Endothelial cell of umbilical vein (primary cell): ENCODE data around the gene CDC40. TPM values are rescaled to one million over a fixed set of nuclear protein-coding genes. Genes with fewer than 3 reads are reported as not detected.

Source experiments
- BruUV-seq: library from RNA; stranded (reverse); fragments of 400-500 nt; replicated peaks from 2 replicates; lab custom pipeline; 2021; lab: Mats Ljungman, UMichigan
- CTCF ChIA-PET: fragments of 300-600, 350-600 bp; sonication (Branson Sonifier 250); formaldehyde crosslinking; loops from one replicate; lab custom pipeline; 2021; ENCODE audit warnings: antibody characterized with exemption, inconsistent platforms; lab: Charles Lee
- POLR2A ChIA-PET: fragments of 300-600, 350-600 bp; sonication (Branson Sonifier 250); formaldehyde crosslinking; loops from one replicate; lab custom pipeline; 2021; ENCODE audit warnings: antibody characterized with exemption, inconsistent platforms; lab: Charles Lee
- DNase-seq: peaks from one replicate; pipeline ENCODE4 v3.0.0-alpha.2; 2011; ENCODE audit warnings: low read depth, low spot score
- FAIRE-seq: peaks from 2 replicates; lab custom pipeline; 2011; peaks lifted over from hg19 to GRCh38; lab: Jason Lieb, UNC
- H2AFZ ChIP-seq: 2 replicates; pipeline ENCODE4 v1.6.0; 2012; ENCODE audit warnings: low read depth, low read length, control low read depth, inconsistent platforms
- H3K27ac ChIP-seq: 2 replicates; pipeline ENCODE4 v1.5.1; 2011; ENCODE audit warnings: low read depth, mild to moderate bottlenecking, control low read depth, low read length, moderate library complexity; ENCODE audit not compliant: insufficient read depth
- H3K27me3 ChIP-seq, 2 experiments: 2 replicates each; pipeline versions ENCODE4 v1.6.0 to v1.6.1; 2011; ENCODE audit warnings: low read length in 2 of 2, mixed read lengths in 1 of 2; ENCODE audit not compliant: control insufficient read depth in 2 of 2, insufficient read depth in 2 of 2
- H3K36me3 ChIP-seq, 2 experiments: 2 replicates in 1 of 2; 3 replicates in 1 of 2; pipeline ENCODE4 v1.5.1; 2011; ENCODE audit warnings: low read length in 2 of 2, mild to moderate bottlenecking in 1 of 2, moderate library complexity in 1 of 2; ENCODE audit not compliant: control insufficient read depth in 2 of 2, insufficient read depth in 2 of 2; ENCODE audit errors: extremely low read depth in 1 of 2
- H3K4me1 ChIP-seq: 3 replicates; pipeline ENCODE4 v1.5.1; 2011; ENCODE audit warnings: mild to moderate bottlenecking, low read length; ENCODE audit not compliant: control insufficient read depth, insufficient read depth; ENCODE audit errors: extremely low read depth
- H3K4me2 ChIP-seq: 2 replicates; pipeline ENCODE4 v1.6.1; 2011; ENCODE audit warnings: low read length, control low read depth, mixed read lengths; ENCODE audit not compliant: insufficient read depth
- H3K4me3 ChIP-seq, 3 experiments: fragments of 200-600 bp in 1 of 3; sonication (generic), shearing (Covaris generic) in 1 of 3; replicated peaks in 1 of 3; 2 replicates each; pipeline ENCODE4 v1.5.1; 2011 to 2016; ENCODE audit warnings: control low read depth in 3 of 3, low read length in 3 of 3, mild to moderate bottlenecking in 2 of 3, inconsistent platforms in 1 of 3, low read depth in 1 of 3, moderate library complexity in 1 of 3; ENCODE audit not compliant: insufficient read depth in 1 of 3
- H3K79me2 ChIP-seq: 2 replicates; pipeline ENCODE4 v1.6.0; 2012; ENCODE audit warnings: low read length, inconsistent platforms; ENCODE audit not compliant: control insufficient read depth, insufficient read depth
- H3K9ac ChIP-seq: replicated peaks from 2 replicates; pipeline ENCODE3; 2011; ENCODE audit warnings: low read length, control low read depth; ENCODE audit not compliant: insufficient read depth; ENCODE audit errors: extremely low read depth
- H3K9me1 ChIP-seq: replicated peaks from 3 replicates; pipeline ENCODE4 v1.6.0; 2011; ENCODE audit warnings: mild to moderate bottlenecking, low read length; ENCODE audit not compliant: control insufficient read depth, insufficient read depth; ENCODE audit errors: extremely low read depth
- H3K9me3 ChIP-seq: replicated peaks from 2 replicates; pipeline ENCODE4 v1.5.1; 2012; ENCODE audit warnings: low read length, inconsistent platforms; ENCODE audit not compliant: control insufficient read depth, insufficient read depth
- H4K20me1 ChIP-seq: replicated peaks from 2 replicates; pipeline ENCODE3; 2011; ENCODE audit warnings: mild to moderate bottlenecking, low read length; ENCODE audit not compliant: control insufficient read depth, insufficient read depth; ENCODE audit errors: extremely low read depth
- CTCF ChIP-seq, 2 donors: IDR thresholded peaks; 1 replicate in 1 of 2; 2 replicates in 1 of 2; pipeline ENCODE4 v1.5.1; 2011; ENCODE audit warnings: low read length in 2 of 2, mild to moderate bottlenecking in 2 of 2, moderate library complexity in 2 of 2, control low read depth in 1 of 2, inconsistent platforms in 1 of 2, low read depth in 1 of 2; ENCODE audit not compliant: insufficient read depth in 1 of 2; ENCODE audit errors: extremely low read depth in 1 of 2
- GATA2 ChIP-seq: IDR thresholded peaks from 2 replicates; pipeline ENCODE4 v1.7.0; 2011; ENCODE audit warnings: low read depth, mild to moderate bottlenecking, moderate library complexity, mixed read lengths, low read length; ENCODE audit not compliant: insufficient read length, insufficient read depth
- MAX ChIP-seq: IDR thresholded peaks from 2 replicates; pipeline ENCODE4 v1.6.1; 2011; ENCODE audit not compliant: insufficient read depth, insufficient read length
- MYC ChIP-seq: IDR thresholded peaks from one replicate; pipeline ENCODE4 v1.6.1; 2011; ENCODE audit warnings: mild to moderate bottlenecking, low read depth, low read length
- POLR2A ChIP-seq: IDR thresholded peaks from 2 replicates; pipeline ENCODE4 v1.6.1; 2012; ENCODE audit warnings: low read depth, mild to moderate bottlenecking, control low read depth, low read length
- POLR2AphosphoS5 ChIP-seq: IDR thresholded peaks from 2 replicates; pipeline ENCODE4 v1.6.1; 2012; ENCODE audit warnings: low read depth, mild to moderate bottlenecking, control low read depth, low read length, moderate library complexity; ENCODE audit not compliant: insufficient read depth
- dilution Hi-C: fragments of 300-500 bp; cut with MboI; formaldehyde crosslinking; loops from one replicate; pipeline ENCODE4 v1.15.0; 2019; ENCODE audit warnings: low sequenced_read_pairs; ENCODE audit not compliant: extremely low pct_ligation_motif_present
- intact Hi-C: fragments of 100-400 bp; cut with micrococcal nuclease; formaldehyde crosslinking; loops from one replicate; pipeline ENCODE4 v1.10.0; 2022
- polyA plus RNA-seq, 4 experiments: library from polyadenylated mRNA; depleted of rRNA in 3 of 4; stranded (reverse) in 3 of 4; unstranded in 1 of 4; fragments of >200 nt; gene quantifications; 2 replicates each; pipeline versions ENCODE4 v1.2.1 to v1.2.3, GENCODE V29; 2011 to 2012; ENCODE audit warnings: missing spikeins in 1 of 4
- total RNA-seq: library from RNA; stranded (reverse); gene quantifications from 2 replicates; pipeline ENCODE4 v1.2.3, GENCODE V29; 2021

Gene CDC40
- total and polyA plus RNA-seq, 2 donors (not counting 3 experiments of a cell fraction or from before 2014, with no cell fraction given), result 7.2 to 18.5 TPM

- no peak overlapping the region for H3K27ac ChIP-seq
- no peaks in the 10 kb centered on the region for H3K27me3 ChIP-seq
- H3K9ac ChIP-seq, result no peak overlapping the region
- peaks cover 4% of the 10 kb centered on the region for H3K4me1 ChIP-seq
- no TSS peak for BruUV-seq
- intact Hi-C loops (no loop called here), dilution Hi-C loops (no loop called here)
- no peak overlapping the region for H2AFZ ChIP-seq
- FAIRE-seq (no peak), DNase-seq (no peak)
- H3K9me1 ChIP-seq, result no peaks in the 10 kb centered on the region
- no peak overlapping the region for H3K4me3 ChIP-seq
- no peak for TF ChIP-seq CTCF (IDR thresholded peaks at IDR 0.05; ENCODE audit: extremely low read depth in 1 of 2, insufficient read depth in 1 of 2, low read depth in 1 of 2, low read length in 2 of 2)
- TF ChIP-seq MAX, result no peak
- no peak for TF ChIP-seq GATA2
- TF ChIP-seq POLR2AphosphoS5, result no peak
- TF ChIP-seq POLR2A, result no peak
- no peak for TF ChIP-seq MYC
- H4K20me1 ChIP-seq, result peaks cover 5% of the 10 kb centered on the region
- CTCF ChIA-PET, result interaction anchor here (1.2 kb wide), 1 partner anchor 18 kb away, joined by 3 read pairs; no protein-coding TSS in a partner anchor
- peaks cover 0 to 2% of the 10 kb centered on the region in 2 experiments for H3K36me3 ChIP-seq
- no peaks in the 10 kb centered on the region for H3K9me3 ChIP-seq
- H3K4me2 ChIP-seq, result no peak overlapping the region
- H3K79me2 ChIP-seq, result peaks cover 24% of the 10 kb centered on the region
- POLR2A ChIA-PET, result no interaction called here
Measured at GRCh38 chr6:110196874-110197273, 16.6 kb downstream of the CDC40 start.
